ENCODE results near the gene RALB. TPM values are rescaled to one million over a fixed set of nuclear protein-coding genes. Genes with fewer than 3 reads are reported as not detected.
"Not testable (repeated sequence)": the region's sequence is repeated elsewhere in the genome, so short reads cannot be mapped to it uniquely, and the experiment has no call there.

Gene RALB
- polyA plus RNA-seq, 1 donor (not counting 4 experiments of a cell fraction or from before 2014, with no cell fraction given) = 80.8 TPM

GRCh38 chr2:120233292-120233691 is 19.4 kb upstream of the RALB start:
- H3K9me1 ChIP-seq (ENCODE audit: control insufficient read depth, extremely low read depth, insufficient read depth, low read length) = no peaks in the 10 kb centered on the region
- H3K4me1 ChIP-seq (ENCODE audit: control insufficient read depth, extremely low read depth, insufficient read depth, low read length) = peaks cover 18% of the 10 kb centered on the region
- H3K4me2 ChIP-seq (ENCODE audit: control insufficient read depth, extremely low read depth, insufficient read depth, low read depth, low read length) = no peak overlapping the region
- H3K27ac ChIP-seq (ENCODE audit: control insufficient read depth, insufficient read depth, low read length) = no peak overlapping the region
- DNase-seq (ENCODE audit: low read depth, low spot score) (no peak), FAIRE-seq (no peak)
- dilution Hi-C loops (cut with MboI; ENCODE audit: extremely low pct_ligation_motif_present, low sequenced_read_pairs) = no loop called here
- no peak overlapping the region for H3K9ac ChIP-seq (ENCODE audit: control insufficient read depth, extremely low read depth, insufficient read depth, low read length)
- H3K27me3 ChIP-seq (ENCODE audit: control insufficient read depth, extremely low read depth, insufficient read depth, low read length) = no peaks in the 10 kb centered on the region
- H3K36me3 ChIP-seq (ENCODE audit: control insufficient read depth in 2 of 2, extremely low read depth in 1 of 2, insufficient read depth in 2 of 2, low read length in 2 of 2) = no peaks in the 10 kb centered on the region
- no peaks in the 10 kb centered on the region for H3K79me2 ChIP-seq (ENCODE audit: control insufficient read depth, insufficient read depth, low read length)
- H2AFZ ChIP-seq (ENCODE audit: control insufficient read depth, low read length) = no peak overlapping the region
- no peak overlapping the region for H3K4me3 ChIP-seq (ENCODE audit: control insufficient read depth in 2 of 3, extremely low read depth in 1 of 3, insufficient read depth in 2 of 3, low read depth in 1 of 3, low read length in 3 of 3)
- H4K20me1 ChIP-seq (ENCODE audit: control insufficient read depth, extremely low read depth, insufficient read depth, low read length) = no peaks in the 10 kb centered on the region
- TF ChIP-seq EZH2 (IDR thresholded peaks at IDR 0.05; ENCODE audit: low read length) = no peak
- TF ChIP-seq, protein P1, sequence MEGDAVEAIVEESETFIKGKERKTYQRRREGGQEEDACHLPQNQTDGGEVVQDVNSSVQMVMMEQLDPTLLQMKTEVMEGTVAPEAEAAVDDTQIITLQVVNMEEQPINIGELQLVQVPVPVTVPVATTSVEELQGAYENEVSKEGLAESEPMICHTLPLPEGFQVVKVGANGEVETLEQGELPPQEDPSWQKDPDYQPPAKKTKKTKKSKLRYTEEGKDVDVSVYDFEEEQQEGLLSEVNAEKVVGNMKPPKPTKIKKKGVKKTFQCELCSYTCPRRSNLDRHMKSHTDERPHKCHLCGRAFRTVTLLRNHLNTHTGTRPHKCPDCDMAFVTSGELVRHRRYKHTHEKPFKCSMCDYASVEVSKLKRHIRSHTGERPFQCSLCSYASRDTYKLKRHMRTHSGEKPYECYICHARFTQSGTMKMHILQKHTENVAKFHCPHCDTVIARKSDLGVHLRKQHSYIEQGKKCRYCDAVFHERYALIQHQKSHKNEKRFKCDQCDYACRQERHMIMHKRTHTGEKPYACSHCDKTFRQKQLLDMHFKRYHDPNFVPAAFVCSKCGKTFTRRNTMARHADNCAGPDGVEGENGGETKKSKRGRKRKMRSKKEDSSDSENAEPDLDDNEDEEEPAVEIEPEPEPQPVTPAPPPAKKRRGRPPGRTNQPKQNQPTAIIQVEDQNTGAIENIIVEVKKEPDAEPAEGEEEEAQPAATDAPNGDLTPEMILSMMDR (optimal IDR thresholded peaks at IDR 0.05 in 1 of 3, IDR thresholded peaks at IDR 0.05 in 1 of 3, conservative IDR thresholded peaks at IDR 0.05 in 1 of 3; ENCODE audit: extremely low read depth in 1 of 3, insufficient read depth in 2 of 3, low read length in 3 of 3) = no peak
- no peaks in the 10 kb centered on the region for H3K9me3 ChIP-seq (ENCODE audit: control insufficient read depth, low read depth, low read length)

DNA sequence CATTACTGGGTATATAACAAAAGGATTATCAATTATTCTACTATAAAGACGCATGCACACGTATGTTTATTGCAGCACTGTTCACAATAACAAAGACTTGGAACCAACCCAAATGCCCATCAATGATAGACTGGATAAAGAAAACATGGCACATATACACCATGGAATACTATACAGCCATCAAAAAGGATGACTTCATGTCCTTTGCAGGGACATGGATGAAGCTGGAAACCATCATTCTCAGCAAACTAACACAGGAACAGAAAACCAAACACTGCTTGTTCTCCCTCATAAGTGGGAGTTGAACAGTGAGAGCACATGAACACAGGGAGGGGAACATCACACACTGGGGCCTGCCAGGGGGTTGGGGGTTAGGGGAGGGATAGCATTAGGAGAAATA is 17.5 kb upstream of the RALB start:
- H3K27me3 ChIP-seq (ENCODE audit: control insufficient read depth, extremely low read depth, insufficient read depth, low read length); H3K9me1 ChIP-seq (ENCODE audit: control insufficient read depth, extremely low read depth, insufficient read depth, low read length); H3K9me3 ChIP-seq (ENCODE audit: control insufficient read depth, low read depth, low read length); H3K79me2 ChIP-seq (ENCODE audit: control insufficient read depth, insufficient read depth, low read length); H4K20me1 ChIP-seq (ENCODE audit: control insufficient read depth, extremely low read depth, insufficient read depth, low read length); H2AFZ ChIP-seq (ENCODE audit: control insufficient read depth, low read length); H3K4me2 ChIP-seq (ENCODE audit: control insufficient read depth, extremely low read depth, insufficient read depth, low read depth, low read length); DNase-seq (ENCODE audit: low read depth, low spot score); H3K4me3 ChIP-seq (ENCODE audit: control insufficient read depth in 2 of 3, extremely low read depth in 1 of 3, insufficient read depth in 2 of 3, low read depth in 1 of 3, low read length in 3 of 3); FAIRE-seq; dilution Hi-C loops (cut with MboI; ENCODE audit: extremely low pct_ligation_motif_present, low sequenced_read_pairs); H3K9ac ChIP-seq (ENCODE audit: control insufficient read depth, extremely low read depth, insufficient read depth, low read length); H3K36me3 ChIP-seq (ENCODE audit: control insufficient read depth in 2 of 2, extremely low read depth in 1 of 2, insufficient read depth in 2 of 2, low read length in 2 of 2); H3K27ac ChIP-seq (ENCODE audit: control insufficient read depth, insufficient read depth, low read length): not testable (repeated sequence)
- H3K4me1 ChIP-seq (ENCODE audit: control insufficient read depth, extremely low read depth, insufficient read depth, low read length) = peaks cover 28% of the 10 kb centered on the region

DNA sequence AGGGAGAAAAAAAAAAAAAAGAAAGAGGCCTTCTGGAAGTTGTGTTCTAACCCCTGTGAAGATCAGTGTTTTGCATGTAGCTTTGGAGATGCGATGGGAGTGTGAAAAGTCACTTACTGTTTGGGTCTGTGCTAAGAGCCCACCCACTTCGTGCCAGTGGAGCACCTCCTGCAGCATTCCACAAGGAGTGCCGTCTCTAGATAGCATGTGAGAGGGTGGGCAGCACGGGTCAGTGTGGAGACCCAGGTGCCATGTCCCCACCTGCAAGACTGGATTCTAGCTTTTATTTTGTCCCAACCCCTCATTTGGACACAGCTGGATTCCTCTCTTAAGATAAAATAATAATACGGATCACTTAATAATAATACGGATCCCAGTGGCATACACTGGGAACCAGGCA is 17.0 kb upstream of the RALB start:
- Histone ChIP-seq H3K4me2 (ENCODE audit: control insufficient read depth, extremely low read depth, insufficient read depth, low read depth, low read length) (no peak overlapping the region), H3K27me3 (ENCODE audit: control insufficient read depth, extremely low read depth, insufficient read depth, low read length) (no peaks in the 10 kb centered on the region), H3K4me1 (ENCODE audit: control insufficient read depth, extremely low read depth, insufficient read depth, low read length) (peaks cover 28% of the 10 kb centered on the region), H3K79me2 (ENCODE audit: control insufficient read depth, insufficient read depth, low read length) (no peaks in the 10 kb centered on the region), H4K20me1 (ENCODE audit: control insufficient read depth, extremely low read depth, insufficient read depth, low read length) (no peaks in the 10 kb centered on the region), H3K9me3 (ENCODE audit: control insufficient read depth, low read depth, low read length) (no peaks in the 10 kb centered on the region), H3K27ac (ENCODE audit: control insufficient read depth, insufficient read depth, low read length) (no peak overlapping the region), H3K9ac (ENCODE audit: control insufficient read depth, extremely low read depth, insufficient read depth, low read length) (no peak overlapping the region), H3K9me1 (ENCODE audit: control insufficient read depth, extremely low read depth, insufficient read depth, low read length) (peaks cover 2% of the 10 kb centered on the region), H2AFZ (ENCODE audit: control insufficient read depth, low read length) (no peak overlapping the region), H3K36me3 (ENCODE audit: control insufficient read depth in 2 of 2, extremely low read depth in 1 of 2, insufficient read depth in 2 of 2, low read length in 2 of 2) (no peaks in the 10 kb centered on the region), H3K4me3 (ENCODE audit: control insufficient read depth in 2 of 3, extremely low read depth in 1 of 3, insufficient read depth in 2 of 3, low read depth in 1 of 3, low read length in 3 of 3) (no peak overlapping the region)
- dilution Hi-C loops (cut with MboI; ENCODE audit: extremely low pct_ligation_motif_present, low sequenced_read_pairs) = no loop called here
- TF ChIP-seq, protein P1 (optimal IDR thresholded peaks at IDR 0.05 in 1 of 3, IDR thresholded peaks at IDR 0.05 in 1 of 3, conservative IDR thresholded peaks at IDR 0.05 in 1 of 3; ENCODE audit: extremely low read depth in 1 of 3, insufficient read depth in 2 of 3, low read length in 3 of 3) = no peak
- TF ChIP-seq EZH2 (IDR thresholded peaks at IDR 0.05; ENCODE audit: low read length) = no peak
- DNase-seq (ENCODE audit: low read depth, low spot score) (no peak), FAIRE-seq (no peak)
